T47D (cell line): Measurements from ENCODE around the gene MYO16.
"Not testable (repeated sequence)": the region's sequence is repeated elsewhere in the genome, so short reads cannot be mapped to it uniquely, and the experiment has no call there.

Experiments used
- DNase-seq, 2 experiments: peaks; one replicate each; pipeline versions ENCODE4 v3.0.0 to v3.0.0-alpha.2; 2011 to 2012; ENCODE audit warnings: low read depth in 1 of 2, low spot score in 1 of 2
- JUND ChIP-seq: IDR thresholded peaks from 2 replicates; pipeline ENCODE4 v1.6.1; 2012; ENCODE audit warnings: low read depth
- in situ Hi-C: cut with HindIII; loops from 2 replicates; pipeline ENCODE4 v1.10.0; 2016; ENCODE audit warnings: low sequenced_read_pairs, low pct_unique_long_range_greater_than_20kb

Gene MYO16

GRCh38 chr13:109200556-109200955 is 571.1 kb downstream of the MYO16 start:
- TF ChIP-seq JUND: no peak
- no peak for DNase-seq
- in situ Hi-C loops: no loop called here

GRCh38 chr13:109203587-109203986 is 574.2 kb downstream of the MYO16 start:
- no peak for DNase-seq
- in situ Hi-C loops: no loop called here
- TF ChIP-seq JUND: no peak

GRCh38 chr13:109204252-109204651 is 574.8 kb downstream of the MYO16 start:
- no peak for DNase-seq
- in situ Hi-C loops: no loop called here
- no peak for TF ChIP-seq JUND

GRCh38 chr13:109204657-109205056 is 575.2 kb downstream of the MYO16 start:
- TF ChIP-seq JUND: no peak
- in situ Hi-C loops: no loop called here
- no peak for DNase-seq

- DNase-seq: no peak
- in situ Hi-C loops: no loop called here
- TF ChIP-seq JUND: no peak
Observed at GRCh38 chr13:109205315-109205714, 575.9 kb downstream of the MYO16 start.

DNA sequence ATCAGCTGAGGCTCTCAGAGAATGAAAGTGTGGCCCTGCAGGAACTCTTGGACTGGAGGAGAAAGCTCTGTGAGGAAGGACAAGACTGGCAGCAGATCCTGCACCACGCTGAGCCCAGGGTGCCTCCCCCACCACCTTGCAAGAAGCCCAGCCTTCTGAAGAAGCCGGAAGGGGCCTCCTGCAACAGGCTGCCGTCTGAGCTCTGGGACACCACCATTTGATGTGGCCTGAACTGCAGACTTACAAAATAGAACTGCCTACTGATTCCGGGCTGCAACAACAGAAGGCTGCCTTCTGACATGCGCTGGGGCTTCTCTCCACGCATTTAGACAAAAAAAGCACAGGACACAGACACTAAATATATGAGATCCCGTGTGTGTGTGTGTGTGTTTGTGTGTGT is 577.2 kb downstream of the MYO16 start:
- no peak for TF ChIP-seq JUND
- DNase-seq: no peak
- in situ Hi-C loops: no loop called here

- in situ Hi-C loops: no loop called here
- no peak for TF ChIP-seq JUND
- no peak for DNase-seq
Observed at GRCh38 chr13:109207622-109208021, 578.2 kb downstream of the MYO16 start.

- in situ Hi-C loops: no loop called here
- TF ChIP-seq JUND: no peak
- no peak for DNase-seq
Observed at GRCh38 chr13:109208522-109208921, 579.1 kb downstream of the MYO16 start.

- in situ Hi-C loops: no loop called here
- no peak for DNase-seq
- no peak for TF ChIP-seq JUND
Observed at GRCh38 chr13:109209526-109209925, 580.1 kb downstream of the MYO16 start.

DNA sequence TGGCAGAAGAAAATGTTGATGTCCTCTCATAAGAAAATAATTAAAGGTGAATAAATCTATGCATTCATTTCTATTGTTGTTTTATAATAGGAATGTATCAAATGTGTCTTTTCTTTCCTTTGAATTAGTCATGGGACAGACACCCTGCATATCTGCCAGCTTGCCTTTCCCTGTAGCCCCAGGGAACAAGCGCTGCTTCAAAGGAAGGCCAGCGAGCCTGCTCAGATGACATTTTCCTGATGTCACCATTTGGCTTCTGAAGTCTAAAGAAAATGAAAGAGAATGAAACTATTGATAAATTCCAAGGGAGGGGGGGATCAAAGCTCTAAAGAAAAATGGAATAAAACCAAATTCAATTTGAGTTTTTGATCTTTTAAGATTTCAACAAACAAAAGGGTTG is 582.2 kb downstream of the MYO16 start:
- in situ Hi-C loops: no loop called here
- DNase-seq: no peak
- no peak for TF ChIP-seq JUND

GRCh38 chr13:109212650-109213049 is 583.2 kb downstream of the MYO16 start:
- no peak for TF ChIP-seq JUND
- no peak for DNase-seq
- in situ Hi-C loops: no loop called here

GRCh38 chr13:109213714-109214113 is 584.3 kb downstream of the MYO16 start:
- no peak for DNase-seq
- no peak for TF ChIP-seq JUND
- in situ Hi-C loops: no loop called here

- in situ Hi-C loops: no loop called here
- TF ChIP-seq JUND: no peak
- no peak for DNase-seq
Observed at GRCh38 chr13:109214393-109214792, 585.0 kb downstream of the MYO16 start.

- in situ Hi-C loops: no loop called here
- TF ChIP-seq JUND: no peak
Observed at GRCh38 chr13:109215377-109215776, 586.0 kb downstream of the MYO16 start.

DNA sequence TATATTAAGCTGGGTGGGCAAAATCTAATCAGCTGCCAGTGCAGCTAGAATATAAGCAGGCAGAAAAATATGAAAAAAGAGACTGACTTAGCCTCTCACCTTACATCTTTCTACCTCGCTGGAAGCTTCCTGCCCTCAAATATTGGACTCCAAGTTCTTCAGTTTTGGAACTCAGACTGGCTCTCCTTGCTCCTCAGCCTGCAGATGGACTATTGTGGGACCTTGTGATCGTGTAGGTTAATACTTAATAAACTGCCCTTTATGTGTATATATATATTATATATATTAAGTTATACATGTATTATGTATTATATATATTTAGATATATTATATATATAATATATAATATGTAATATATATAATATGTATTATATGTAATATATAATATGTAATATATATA is 588.1 kb downstream of the MYO16 start:
- DNase-seq: not testable (repeated sequence)

More at GRCh38 chr13:109215377-109215776, 586.0 kb downstream of the MYO16 start:
- DNase-seq: no peak

More for the DNA sequence above, 588.1 kb downstream of the MYO16 start:
- in situ Hi-C loops: not testable (repeated sequence)
